Pancreas (tissue), 10 donors: ENCODE results near the gene USP34. TPM values are rescaled to one million over a fixed set of nuclear protein-coding genes. Genes with fewer than 3 reads are reported as not detected.

Source experiments
- ATAC-seq, 4 donors: fragments of 200-7000 bp; cut with Tn5 transposase; one replicate each; pipeline versions ENCODE4 v1.8.0 to v1.9.1; 2020; ENCODE audit warnings: mild to moderate bottlenecking in 4 of 4, moderate library complexity in 4 of 4
- DNase-seq, 6 donors: peaks; one replicate each; pipeline ENCODE4 v3.0.0-alpha.2; 2020
- FAIRE-seq: peaks from 2 replicates; lab custom pipeline; 2012; peaks lifted over from hg19 to GRCh38; lab: Jason Lieb, UNC
- H3K27ac ChIP-seq, 4 donors: fragments of 200-600 bp; sonication (generic); 1 replicate in 3 of 4; 2 replicates in 1 of 4; pipeline versions ENCODE4 v1.5.0 to v1.8.0; 2020
- H3K27me3 ChIP-seq, 4 donors: fragments of 200-600 bp; one replicate each; pipeline ENCODE4 v1.8.0; 2021
- H3K36me3 ChIP-seq, 3 donors: fragments of 200-600 bp; sonication (generic) in 1 of 3; one replicate each; pipeline versions ENCODE4 v1.5.0 to v1.8.0; 2020 to 2021
- H3K4me1 ChIP-seq, 3 donors: fragments of 200-600 bp; one replicate each; pipeline ENCODE4 v1.8.0; 2021
- H3K4me3 ChIP-seq, 4 donors: fragments of 200-600 bp; sonication (generic) in 2 of 4; one replicate each; pipeline versions ENCODE4 v1.5.0 to v1.8.0; 2020 to 2021
- H3K9me3 ChIP-seq, 4 donors: fragments of 200-600 bp; one replicate each; pipeline ENCODE4 v1.8.0; 2021
- CTCF ChIP-seq, 4 donors: fragments of 200-600 bp; sonication (generic) in 3 of 4; IDR thresholded peaks; one replicate each; pipeline versions ENCODE4 v1.5.0 to v1.8.0; 2021; ENCODE audit warnings: antibody characterized with exemption in 4 of 4
- WGBS, 2 donors: extraction: QIAGEN DNeasy Blood & Tissue Kit; methylation state at CpG; one replicate each; pipeline ENCODE4 v1.1.7; 2013; 5-methylcytosine and 5-hydroxymethylcytosine counted together
- intact Hi-C, 3 donors: fragments of 100-400 bp; cut with DNase I; formaldehyde crosslinking; loops; one replicate each; pipeline versions ENCODE4 v1.11.1 to v1.14.2; 2022
- polyA plus RNA-seq, 2 donors: library from polyadenylated mRNA; stranded (reverse); fragments of 200-250 nt; gene quantifications; one replicate each; pipeline ENCODE4 v1.2.3, GENCODE V29; 2013
- total RNA-seq, 6 donors: library from RNA; stranded (reverse); fragmentation: NEBNext Ultra II Directional in 4 of 6; extraction: Animal tissue kit (Norgen Biotek cat#: 25700) in 4 of 6; gene quantifications; one replicate each; pipeline versions ENCODE4 v1.2.1 to v1.2.4, GENCODE V29; 2021 to 2023
- donor health status: healthy with polysubstance abuse.
- donor health status: DM: no; HTN: no; CAD: no; lungs with moderate emphysema.
- donor health status: DM: no; HTN: no; CAD: no.
- donor health status: control.
- donor health status: control.
- donor health status: Bipolar disorder and iron deficiency.
- donor health status: DM: yes; HTN: yes; CAD: no.
- donor health status: DM: no; HTN: no; CAD: no.
- donor health status: DM: no; HTN: no; CAD: no.
- donor health status: DM: yes; HTN: yes; CAD: no.

USP34 gene
- total and polyA plus RNA-seq, 8 donors = 30.0 to 58.9 (median 45.1) TPM

GRCh38 chr2:61281321-61281720 is 189.6 kb downstream of the USP34 start:
- Histone ChIP-seq H3K4me3 (no peak overlapping the region), H3K36me3 (peaks cover 0 to 27% (median 5%) of the 10 kb centered on the region in 3 donors), H3K27me3 (no peaks in the 10 kb centered on the region), H3K27ac (no peak overlapping the region), H3K9me3 (no peaks in the 10 kb centered on the region), H3K4me1 (no peaks in the 10 kb centered on the region)
- FAIRE-seq = no peak
- intact Hi-C loops = no loop called here
- no peak for ATAC-seq
- no peak for TF ChIP-seq CTCF (IDR thresholded peaks at IDR 0.05)
- DNase-seq = no peak
- WGBS, 2 donors = 92 to 96% methylated on average over 3 of the region's 3 CpGs

GRCh38 chr2:61277756-61278155 is 193.1 kb downstream of the USP34 start:
- TF ChIP-seq CTCF (IDR thresholded peaks at IDR 0.05) = no peak
- no peaks in the 10 kb centered on the region for H3K4me1 ChIP-seq
- WGBS, 2 donors = 95 to 96% methylated on average over 13 of the region's 13 CpGs
- no peak for FAIRE-seq
- no peak overlapping the region for H3K4me3 ChIP-seq
- ATAC-seq = no peak
- H3K9me3 ChIP-seq = no peaks in the 10 kb centered on the region
- no peak overlapping the region for H3K27ac ChIP-seq
- no peak for DNase-seq
- intact Hi-C loops = no loop called here
- no peaks in the 10 kb centered on the region for H3K27me3 ChIP-seq
- peaks cover 0 to 27% (median 5%) of the 10 kb centered on the region in 3 donors for H3K36me3 ChIP-seq

- Histone ChIP-seq H3K27me3 (no peaks in the 10 kb centered on the region), H3K27ac (no peak overlapping the region), H3K36me3 (peaks cover 0 to 18% (median 5%) of the 10 kb centered on the region in 3 donors), H3K4me3 (no peak overlapping the region), H3K9me3 (no peaks in the 10 kb centered on the region), H3K4me1 (no peaks in the 10 kb centered on the region)
- no peak for FAIRE-seq
- 88 to 89% methylated on average over 1 of the region's 1 CpG for WGBS, 2 donors
- intact Hi-C loops = no loop called here
- ATAC-seq = no peak
- TF ChIP-seq CTCF (IDR thresholded peaks at IDR 0.05) = no peak
- DNase-seq = no peak
Measured at GRCh38 chr2:61275575-61276184, 195.2 kb downstream of the USP34 start.

GRCh38 chr2:61272421-61273070 is 198.3 kb downstream of the USP34 start:
- no peak for TF ChIP-seq CTCF (IDR thresholded peaks at IDR 0.05)
- no peak for FAIRE-seq
- no peak overlapping the region for H3K27ac ChIP-seq
- intact Hi-C loops = no loop called here
- no peaks in the 10 kb centered on the region for H3K4me1 ChIP-seq
- H3K36me3 ChIP-seq = peaks cover 0 to 6% (median 0%) of the 10 kb centered on the region in 3 donors
- DNase-seq = no peak
- no peak for ATAC-seq
- H3K4me3 ChIP-seq = no peak overlapping the region
- WGBS, 2 donors = 97 to 98% methylated on average over 4 of the region's 4 CpGs
- peaks cover 0 to 3% (median 0%) of the 10 kb centered on the region in 4 donors for H3K9me3 ChIP-seq
- no peaks in the 10 kb centered on the region for H3K27me3 ChIP-seq

GRCh38 chr2:61268249-61268648 is 202.6 kb downstream of the USP34 start:
- H3K9me3 ChIP-seq = peaks cover 0 to 3% (median 0%) of the 10 kb centered on the region in 4 donors
- peaks cover 0 to 9% (median 0%) of the 10 kb centered on the region in 3 donors for H3K36me3 ChIP-seq
- H3K4me3 ChIP-seq = no peak overlapping the region
- FAIRE-seq (no peak), ATAC-seq (no peak), DNase-seq (no peak)
- TF ChIP-seq CTCF (IDR thresholded peaks at IDR 0.05) = no peak
- intact Hi-C loops = no loop called here
- 97 to 100% methylated on average over 4 of the region's 4 CpGs for WGBS, 2 donors
- H3K27ac ChIP-seq = no peak overlapping the region
- H3K4me1 ChIP-seq = no peaks in the 10 kb centered on the region
- H3K27me3 ChIP-seq = no peaks in the 10 kb centered on the region
